DOHH2 (cell line): ENCODE measurements around the gene CACNA1I.

Source experiments
- CTCF ChIP-seq: fragments of 200-600 bp; sonication (generic); IDR thresholded peaks from one replicate; pipeline ENCODE4 v1.5.1; 2014; ENCODE audit warnings: antibody characterized with exemption, mild to moderate bottlenecking, low read depth, low read length; ENCODE audit not compliant: poor library complexity, severe bottlenecking
- EZH2phosphoT487 ChIP-seq: fragments of 200-600 bp; sonication (generic); IDR thresholded peaks from 2 replicates; pipeline ENCODE4 v1.6.1; 2017; ENCODE audit warnings: borderline replicate concordance, mild to moderate bottlenecking, antibody characterized with exemption, low read length, moderate library complexity, mixed read lengths

- TF ChIP-seq CTCF (no peak), EZH2phosphoT487 (no peak)
These were observed 19.3 kb downstream of the CACNA1I start for GRCh38 chr22:39589875-39590274.
